Measurements from ENCODE around the gene LAMTOR5.

DNA sequence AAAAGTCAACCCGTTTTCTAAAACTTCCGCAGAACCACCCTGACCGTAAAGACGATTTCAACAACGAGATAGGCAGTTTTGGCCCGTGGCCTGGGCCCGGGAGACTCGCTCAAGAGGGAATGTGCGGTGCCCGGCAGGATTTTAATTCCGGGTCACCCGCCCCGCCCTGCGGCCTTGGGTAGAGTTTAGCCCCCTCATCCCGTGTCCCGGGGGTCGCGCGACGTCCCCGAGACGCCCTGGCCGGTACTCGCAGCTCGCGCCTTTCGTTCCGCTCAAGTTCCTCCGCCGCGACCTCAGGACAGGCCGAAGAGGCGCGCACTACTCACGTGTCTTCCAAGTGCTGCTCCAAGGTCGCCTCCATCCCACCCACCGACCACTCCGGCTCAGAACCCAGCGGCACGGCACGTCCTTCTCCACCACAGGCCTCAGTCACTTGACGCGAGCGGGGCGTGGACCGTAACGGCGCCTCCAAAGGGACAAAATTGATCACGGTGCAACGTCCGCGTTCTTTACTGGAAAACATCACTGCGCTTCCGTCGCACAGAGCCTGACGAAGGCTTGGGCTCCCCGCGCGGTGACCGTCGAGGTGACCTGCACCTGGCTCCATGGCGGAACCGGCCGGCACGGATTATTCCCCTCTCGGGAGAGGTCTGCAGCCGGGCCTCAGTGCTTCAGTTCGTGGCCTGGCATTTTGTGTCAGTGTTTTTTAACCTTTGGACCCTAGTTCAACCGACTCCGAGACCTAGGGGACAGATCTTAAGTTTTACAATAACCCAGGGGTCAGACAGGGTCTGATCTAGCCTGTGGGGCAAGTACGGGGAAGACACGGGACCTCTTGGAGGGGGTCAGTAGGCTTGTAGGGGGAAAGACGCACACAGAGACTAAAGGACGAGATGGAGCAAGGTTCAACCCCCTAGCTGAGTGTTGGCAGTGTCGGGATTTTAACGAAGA is at the start of gene LAMTOR5:
- TF ChIP-seq EZH2 (IDR thresholded peaks at IDR 0.05; ENCODE audit: insufficient read depth, poor library complexity, severe bottlenecking) (no peak), EZH2phosphoT487 (IDR thresholded peaks at IDR 0.05; ENCODE audit: insufficient read depth, low read depth) (no peak)

Measured in GM23248 (cell line).